Gastroesophageal sphincter (tissue), 4 donors: ENCODE results near the gene SLC8A1. TPM values are rescaled to one million over a fixed set of nuclear protein-coding genes. Genes with fewer than 3 reads are reported as not detected.

Experiments used
- ATAC-seq: fragments of 150-250 bp; one replicate; pipeline ENCODE4 v1.9.1; 2016; ENCODE audit warnings: mild to moderate bottlenecking, moderate library complexity
- H3K27ac ChIP-seq, 4 donors: fragments of 200-600 bp; sonication (generic) in 3 of 4; 1 replicate in 3 of 4; 2 replicates in 1 of 4; pipeline ENCODE4 v1.5.1; 2016 to 2019
- H3K27me3 ChIP-seq: fragments of 200-600 bp; sonication (generic); one replicate; pipeline ENCODE4 v1.5.1; 2019
- H3K36me3 ChIP-seq, 2 donors: fragments of 200-600 bp; sonication (generic); one replicate each; pipeline ENCODE4 v1.5.1; 2019; ENCODE audit warnings: control low read depth in 1 of 2
- H3K4me1 ChIP-seq, 3 donors: fragments of 200-600 bp; sonication (generic); 1 replicate in 2 of 3; 2 replicates in 1 of 3; pipeline ENCODE4 v1.5.1; 2016 to 2019; ENCODE audit warnings: control low read depth in 2 of 3
- H3K4me3 ChIP-seq, 2 donors: fragments of 200-600 bp; sonication (generic); one replicate each; pipeline ENCODE4 v1.5.1; 2019; ENCODE audit warnings: mild to moderate bottlenecking in 1 of 2, moderate library complexity in 1 of 2
- H3K9me3 ChIP-seq, 3 donors: fragments of 200-600 bp; sonication (generic); one replicate each; pipeline ENCODE4 v1.5.1; 2017 to 2019; ENCODE audit warnings: control low read depth in 2 of 3
- EP300 ChIP-seq: sonication (generic); formaldehyde crosslinking; IDR thresholded peaks from one replicate; pipeline ENCODE4 v1.6.1; 2017; ENCODE audit warnings: antibody characterized with exemption, mild to moderate bottlenecking
- POLR2A ChIP-seq, 2 donors: fragments of 450-650 bp; IDR thresholded peaks; one replicate each; pipeline ENCODE4 v1.6.1; 2017; ENCODE audit warnings: antibody characterized with exemption in 2 of 2, mild to moderate bottlenecking in 2 of 2, moderate library complexity in 1 of 2
- POLR2AphosphoS5 ChIP-seq: sonication (generic); formaldehyde crosslinking; IDR thresholded peaks from one replicate; pipeline ENCODE4 v1.6.1; 2017; ENCODE audit warnings: antibody characterized with exemption
- WGBS, 2 donors: methylation state at CpG; one replicate each; pipeline ENCODE4 v1.1.5; 2018; ENCODE audit warnings: low coverage in 1 of 2; 5-methylcytosine and 5-hydroxymethylcytosine counted together
- total RNA-seq, 4 donors: library from RNA; depleted of rRNA; stranded (reverse); fragments of >200 nt; gene quantifications; one replicate each; pipeline ENCODE4 v1.1.0, GENCODE V29; 2016
- TF ChIP-seq, protein P1 (sequence below), 4 experiments: fragments of 200-600 bp in 2 of 4; fragments of 450-650 bp in 2 of 4; sonication (generic) in 1 of 4; IDR thresholded peaks; one replicate each; pipeline ENCODE4 v1.5.1; 2017 to 2019; ENCODE audit warnings: antibody characterized with exemption in 4 of 4, mild to moderate bottlenecking in 2 of 4, moderate library complexity in 2 of 4

The SLC8A1 gene
- total RNA-seq, 4 donors from 2014 or later = 76.3 to 168 (median 146) TPM

DNA sequence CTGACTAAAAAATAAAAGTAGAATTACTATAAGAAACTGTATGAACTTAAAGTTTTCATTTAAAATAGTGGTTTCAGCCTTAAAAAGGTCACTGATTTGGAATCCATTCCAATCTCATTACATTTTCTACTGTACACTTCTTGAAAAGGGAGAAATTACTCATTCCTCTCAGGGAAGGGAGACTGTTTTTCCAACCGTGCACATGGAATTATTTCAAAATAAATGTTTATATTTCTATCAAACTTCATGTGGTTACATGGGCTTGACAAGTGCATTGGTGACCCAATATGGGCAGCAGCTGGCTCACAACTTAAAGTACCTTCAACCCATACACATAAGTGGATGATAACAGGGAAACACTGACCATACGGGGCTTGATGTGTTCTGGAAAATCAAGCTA, 348.3 kb downstream of the SLC8A1 start:
- ATAC-seq = no peak
- WGBS, 2 donors = 13 to 28% methylated on average over 2 of the region's 2 CpGs
- no peaks in the 10 kb centered on the region for H3K9me3 ChIP-seq

DNA sequence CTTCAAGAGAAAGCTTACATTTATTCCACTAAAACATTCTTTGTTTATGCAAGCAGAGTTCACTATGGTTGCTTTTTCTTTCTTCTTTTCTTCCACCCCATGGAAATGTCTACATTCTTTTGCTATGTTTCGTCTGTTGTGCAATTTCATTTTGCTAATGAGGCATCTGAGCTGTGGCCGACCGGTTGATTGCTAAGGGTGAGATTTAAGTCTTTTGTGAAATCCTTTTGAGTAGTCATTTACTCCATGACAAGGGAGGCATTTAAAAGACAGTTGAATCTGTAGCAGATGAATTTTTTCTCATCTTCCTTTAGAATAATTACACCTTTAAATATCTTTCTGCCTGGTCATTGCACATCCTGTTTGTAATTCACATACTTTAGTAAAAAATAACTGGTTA, 348.7 kb downstream of the SLC8A1 start:
- 24 to 33% methylated on average over 3 of the region's 3 CpGs for WGBS, 2 donors
- Histone ChIP-seq H3K27me3 (no peaks in the 10 kb centered on the region), H3K4me3 (no peak overlapping the region), H3K27ac (peak overlapping the region; percentile 38 to 70 (median 52)), H3K36me3 (no peaks in the 10 kb centered on the region), H3K4me1 (peaks cover 0 to 56% (median 11%) of the 10 kb centered on the region in 3 donors), H3K9me3 (no peaks in the 10 kb centered on the region)
- peak; percentile 58 for TF ChIP-seq POLR2AphosphoS5
- TF ChIP-seq, protein P1, sequence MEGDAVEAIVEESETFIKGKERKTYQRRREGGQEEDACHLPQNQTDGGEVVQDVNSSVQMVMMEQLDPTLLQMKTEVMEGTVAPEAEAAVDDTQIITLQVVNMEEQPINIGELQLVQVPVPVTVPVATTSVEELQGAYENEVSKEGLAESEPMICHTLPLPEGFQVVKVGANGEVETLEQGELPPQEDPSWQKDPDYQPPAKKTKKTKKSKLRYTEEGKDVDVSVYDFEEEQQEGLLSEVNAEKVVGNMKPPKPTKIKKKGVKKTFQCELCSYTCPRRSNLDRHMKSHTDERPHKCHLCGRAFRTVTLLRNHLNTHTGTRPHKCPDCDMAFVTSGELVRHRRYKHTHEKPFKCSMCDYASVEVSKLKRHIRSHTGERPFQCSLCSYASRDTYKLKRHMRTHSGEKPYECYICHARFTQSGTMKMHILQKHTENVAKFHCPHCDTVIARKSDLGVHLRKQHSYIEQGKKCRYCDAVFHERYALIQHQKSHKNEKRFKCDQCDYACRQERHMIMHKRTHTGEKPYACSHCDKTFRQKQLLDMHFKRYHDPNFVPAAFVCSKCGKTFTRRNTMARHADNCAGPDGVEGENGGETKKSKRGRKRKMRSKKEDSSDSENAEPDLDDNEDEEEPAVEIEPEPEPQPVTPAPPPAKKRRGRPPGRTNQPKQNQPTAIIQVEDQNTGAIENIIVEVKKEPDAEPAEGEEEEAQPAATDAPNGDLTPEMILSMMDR (IDR thresholded peaks at IDR 0.05) = no peak
- ATAC-seq = no peak

More for the DNA sequence above, 348.3 kb downstream of the SLC8A1 start:
- Histone ChIP-seq H3K4me1 (peaks cover 0 to 56% (median 11%) of the 10 kb centered on the region in 3 donors), H3K27ac (peak overlapping the region; percentile 38 to 70 (median 52)), H3K4me3 (no peak overlapping the region), H3K36me3 (no peaks in the 10 kb centered on the region), H3K27me3 (no peaks in the 10 kb centered on the region)
- TF ChIP-seq, protein P1 (IDR thresholded peaks at IDR 0.05) = no peak
- TF ChIP-seq POLR2AphosphoS5 = no peak
- TF ChIP-seq EP300 = no peak
- TF ChIP-seq POLR2A (IDR thresholded peaks at IDR 0.05) = no peak

- no peaks in the 10 kb centered on the region for H3K9me3 ChIP-seq
- ATAC-seq = no peak
- H3K4me1 ChIP-seq = peaks cover 0 to 56% (median 11%) of the 10 kb centered on the region in 3 donors
- H3K4me3 ChIP-seq = no peak overlapping the region
- peak overlapping the region in 2 of 4 donors; percentile 38 to 70 for H3K27ac ChIP-seq
- TF ChIP-seq POLR2A (IDR thresholded peaks at IDR 0.05) = no peak
- TF ChIP-seq POLR2AphosphoS5 = no peak
- TF ChIP-seq, protein P1 (IDR thresholded peaks at IDR 0.05) = no peak
- TF ChIP-seq EP300 = no peak
- H3K27me3 ChIP-seq = no peaks in the 10 kb centered on the region
- H3K36me3 ChIP-seq = no peaks in the 10 kb centered on the region
- whole genome bisulfite sequencing, 2 donors = 70 to 88% methylated on average over 5 to 6 of the region's 6 CpGs
Measured at GRCh38 chr2:40102447-40102846, 349.4 kb downstream of the SLC8A1 start.

DNA sequence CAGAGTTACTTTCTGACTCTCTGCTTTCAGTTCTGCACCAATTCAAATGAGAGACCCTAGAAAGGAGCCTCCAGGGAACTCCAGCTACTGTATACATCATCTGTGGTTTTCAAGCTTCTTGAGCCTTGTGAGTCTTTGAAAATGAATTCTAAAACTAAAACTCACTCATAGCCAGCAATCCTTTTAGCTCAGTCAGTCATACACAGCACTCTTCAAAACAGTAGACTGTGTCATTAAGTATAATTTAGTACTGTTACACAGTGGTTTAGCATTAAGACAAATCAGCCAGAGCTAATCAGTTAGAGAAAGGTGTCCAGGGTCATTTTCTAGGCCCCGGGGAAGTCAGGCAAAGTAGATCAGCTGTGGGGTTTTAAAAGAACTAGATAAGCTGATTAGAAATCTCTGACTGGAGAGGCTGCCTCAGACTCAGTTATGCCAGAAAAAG, 350.7 kb downstream of the SLC8A1 start:
- ATAC-seq = no peak
- Histone ChIP-seq H3K4me3 (no peak overlapping the region), H3K27ac (peak overlapping the region in 1 of 4 donors; percentile 17), H3K9me3 (no peaks in the 10 kb centered on the region), H3K27me3 (no peaks in the 10 kb centered on the region), H3K4me1 (peaks cover 0 to 56% (median 11%) of the 10 kb centered on the region in 3 donors), H3K36me3 (no peaks in the 10 kb centered on the region)
- WGBS, 2 donors = 0 to 9% methylated on average over 1 of the region's 1 CpG
- no peak for TF ChIP-seq POLR2AphosphoS5

- TF ChIP-seq, protein P1 (IDR thresholded peaks at IDR 0.05) = no peak
- no peak for TF ChIP-seq EP300
- TF ChIP-seq POLR2A (IDR thresholded peaks at IDR 0.05) = no peak
- TF ChIP-seq POLR2AphosphoS5 = no peak
- ATAC-seq = no peak
- H3K9me3 ChIP-seq = no peaks in the 10 kb centered on the region
- H3K4me1 ChIP-seq = peaks cover 0 to 56% (median 11%) of the 10 kb centered on the region in 3 donors
- H3K4me3 ChIP-seq = no peak overlapping the region
- no peaks in the 10 kb centered on the region for H3K27me3 ChIP-seq
- peak overlapping the region in 1 of 4 donors; percentile 17 for H3K27ac ChIP-seq
- no peaks in the 10 kb centered on the region for H3K36me3 ChIP-seq
- 88 to 89% methylated on average over 3 of the region's 3 CpGs for WGBS, 2 donors
Measured at GRCh38 chr2:40100676-40101075, 351.2 kb downstream of the SLC8A1 start.
